GM04504 (cell line): ENCODE measurements around the gene SARDH.

Experiments used
- DNase-seq: peaks from one replicate; pipeline ENCODE4 v3.0.0-alpha.2; 2012; ENCODE audit warnings: low read depth

Gene SARDH

GRCh38 chr9:133715866-133716563 lies 22.1 kb downstream of the SARDH start:
- no peak for DNase-seq

GRCh38 chr9:133715295-133715865 lies 22.8 kb downstream of the SARDH start:
- DNase-seq = no peak

GRCh38 chr9:133714606-133715294 lies 23.4 kb downstream of the SARDH start:
- no peak for DNase-seq

GRCh38 chr9:133713960-133714495 lies 24.1 kb downstream of the SARDH start:
- no peak for DNase-seq

GRCh38 chr9:133713150-133713959 lies 24.8 kb downstream of the SARDH start:
- no peak for DNase-seq

GRCh38 chr9:133712221-133713100 lies 25.7 kb downstream of the SARDH start:
- DNase-seq = no peak

GRCh38 chr9:133711428-133712220 lies 26.5 kb downstream of the SARDH start:
- no peak for DNase-seq

- DNase-seq = no peak
Observed at GRCh38 chr9:133710661-133711427, 27.3 kb downstream of the SARDH start.

- no peak for DNase-seq
Observed at GRCh38 chr9:133709691-133710571, 28.2 kb downstream of the SARDH start.

- no peak for DNase-seq
Observed at GRCh38 chr9:133709015-133709611, 29.0 kb downstream of the SARDH start.

GRCh38 chr9:133708246-133709014 lies 29.7 kb downstream of the SARDH start:
- no peak for DNase-seq

- no peak for DNase-seq
Observed at GRCh38 chr9:133707763-133708245, 30.3 kb downstream of the SARDH start.

GRCh38 chr9:133707065-133707762 lies 30.9 kb downstream of the SARDH start:
- no peak for DNase-seq

GRCh38 chr9:133706307-133707050 lies 31.7 kb downstream of the SARDH start:
- no peak for DNase-seq

- no peak for DNase-seq
Observed at GRCh38 chr9:133705576-133705975, 32.6 kb downstream of the SARDH start.

- DNase-seq = no peak
Observed at GRCh38 chr9:133704711-133705181, 33.4 kb downstream of the SARDH start.
